Neuronal stem cell (in vitro differentiated cells): ENCODE data around the gene GNPTAB. TPM values are rescaled to one million over a fixed set of nuclear protein-coding genes. Genes with fewer than 3 reads are reported as not detected.

Source experiments
- small RNA-seq: library from polyadenylated mRNA; stranded (forward); fragments of <200 nt; extraction: miRNeasy Mini kit (QIAGEN cat#:217004); gene quantifications from one replicate; pipeline ENCODE3, GENCODE V24; 2013; ENCODE audit not compliant: insufficient read depth

Gene GNPTAB

Small RNAs within 50 kb of the gene (small RNA-seq; reads per million reads assigned to genes)
- gene RNA5SP368, result not detected
- not detected for gene RNA5SP369
- gene RNU6-101P, result not detected
- gene RNU6-1183P, result not detected
- gene RNU6-172P, result not detected
- not detected for gene RNY1P16
